HPDE6-E6E7 (cell line): ENCODE results near the gene SLC8A1.

Source experiments
- DNase-seq: peaks from one replicate; pipeline ENCODE4 v3.0.0; 2011; ENCODE audit warnings: missing footprints; ENCODE audit errors: extremely low spot score

SLC8A1 gene

GRCh38 chr2:40155728-40156127 lies 296.2 kb downstream of the SLC8A1 start:
- DNase-seq = no peak

GRCh38 chr2:40150266-40150665 lies 301.6 kb downstream of the SLC8A1 start:
- no peak for DNase-seq

GRCh38 chr2:40148334-40148733 lies 303.6 kb downstream of the SLC8A1 start:
- DNase-seq = no peak

- DNase-seq = no peak
These were observed 304.5 kb downstream of the SLC8A1 start for GRCh38 chr2:40147360-40147759.

GRCh38 chr2:40144022-40144421 lies 307.9 kb downstream of the SLC8A1 start:
- no peak for DNase-seq

GRCh38 chr2:40138314-40138713 lies 313.6 kb downstream of the SLC8A1 start:
- DNase-seq = no peak

GRCh38 chr2:40131081-40131704 lies 320.7 kb downstream of the SLC8A1 start:
- no peak for DNase-seq

- no peak for DNase-seq
These were observed 321.5 kb downstream of the SLC8A1 start for GRCh38 chr2:40130251-40130994.

GRCh38 chr2:40129725-40130124 lies 322.2 kb downstream of the SLC8A1 start:
- DNase-seq = no peak

GRCh38 chr2:40128796-40129195 lies 323.1 kb downstream of the SLC8A1 start:
- no peak for DNase-seq

GRCh38 chr2:40127890-40128557 lies 323.9 kb downstream of the SLC8A1 start:
- DNase-seq = no peak

- DNase-seq = no peak
These were observed 324.7 kb downstream of the SLC8A1 start for GRCh38 chr2:40127146-40127545.

- no peak for DNase-seq
These were observed 325.9 kb downstream of the SLC8A1 start for GRCh38 chr2:40126006-40126405.

GRCh38 chr2:40123746-40124145 lies 328.1 kb downstream of the SLC8A1 start:
- DNase-seq = no peak

- DNase-seq = no peak
These were observed 328.6 kb downstream of the SLC8A1 start for GRCh38 chr2:40123326-40123725.

GRCh38 chr2:40120957-40121356 lies 330.9 kb downstream of the SLC8A1 start:
- DNase-seq = no peak

GRCh38 chr2:40120026-40120425 lies 331.9 kb downstream of the SLC8A1 start:
- no peak for DNase-seq

- no peak for DNase-seq
These were observed 333.3 kb downstream of the SLC8A1 start for GRCh38 chr2:40118622-40119021.

- DNase-seq = no peak
These were observed 336.0 kb downstream of the SLC8A1 start for GRCh38 chr2:40115894-40116293.

- no peak for DNase-seq
These were observed 336.5 kb downstream of the SLC8A1 start for GRCh38 chr2:40115348-40115747.

- no peak for DNase-seq
These were observed 337.9 kb downstream of the SLC8A1 start for GRCh38 chr2:40113997-40114396.

GRCh38 chr2:40113272-40113968 lies 338.5 kb downstream of the SLC8A1 start:
- DNase-seq = no peak
